Caki2 (cell line): ENCODE results near the gene TMEM236. TPM values are rescaled to one million over a fixed set of nuclear protein-coding genes. Genes with fewer than 3 reads are reported as not detected.
A peak's percentile ranks its signal among the peaks of the same experiment; 100 is the strongest.
"Not testable (repeated sequence)": the region's sequence is repeated elsewhere in the genome, so short reads cannot be mapped to it uniquely, and the experiment has no call there.

Experiments
- DNase-seq: peaks from one replicate; pipeline ENCODE4 v3.0.0-alpha.2; 2015; ENCODE audit warnings: low read depth
- in situ Hi-C: cut with HindIII; loops from 2 replicates; pipeline ENCODE4 v1.10.0; 2016; ENCODE audit warnings: low sequenced_read_pairs, low pct_unique_long_range_greater_than_20kb, mixed read lengths
- total RNA-seq: library from RNA; depleted of rRNA; stranded (reverse); fragments of >200 nt; shearing (Covaris generic); gene quantifications from 2 replicates; pipeline ENCODE4 v1.2.3, GENCODE V29; 2014; ENCODE audit warnings: low replicate concordance; rRNA removed

Gene TMEM236, protein sequence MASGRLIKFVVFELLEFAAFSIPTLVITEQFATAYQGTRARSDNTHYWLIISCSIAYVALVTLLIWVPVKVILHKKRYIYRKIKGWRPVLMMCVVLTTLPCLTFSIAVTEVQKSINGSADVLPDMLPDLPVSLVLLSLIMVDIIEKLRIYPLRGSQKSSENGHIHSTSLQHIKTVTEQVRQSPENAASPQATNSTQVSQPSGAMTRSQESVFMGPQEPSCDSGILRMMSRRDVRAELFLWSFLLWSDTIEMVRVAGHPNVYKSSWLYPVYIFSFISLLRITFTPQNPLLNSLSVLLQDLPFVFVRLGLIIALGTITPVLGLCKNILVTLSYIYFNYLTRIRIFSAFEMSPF
- total RNA-seq = 0.14 TPM in 1 of 2 replicates, not detected in the other

DNA sequence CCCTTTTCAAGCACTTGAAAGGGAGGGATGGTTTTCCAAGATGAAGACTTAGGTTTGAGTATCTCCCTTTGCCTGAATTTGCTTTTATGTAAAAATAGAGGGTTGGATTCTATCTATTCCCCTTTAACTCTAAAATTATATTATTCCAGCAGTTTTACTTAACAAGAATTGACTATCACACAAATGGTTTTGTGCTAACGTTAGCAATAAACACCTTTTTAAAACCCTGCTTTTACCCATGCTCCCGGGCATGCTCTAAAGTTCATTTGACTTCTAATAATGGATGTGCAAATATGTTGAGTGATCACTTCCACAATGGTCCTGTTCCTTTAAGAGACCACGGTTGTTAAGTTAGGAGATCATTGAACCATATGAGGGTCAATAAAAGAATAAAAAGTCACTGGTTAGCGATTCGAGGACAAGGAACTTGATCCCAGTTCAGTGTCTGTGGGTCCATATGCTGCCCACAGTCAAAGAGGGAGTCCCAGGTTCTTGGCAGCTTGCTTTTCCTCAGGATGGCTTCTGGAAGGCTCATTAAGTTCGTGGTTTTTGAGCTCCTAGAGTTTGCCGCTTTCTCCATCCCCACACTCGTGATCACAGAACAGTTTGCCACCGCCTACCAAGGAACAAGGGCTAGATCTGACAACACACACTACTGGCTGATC is at the start of gene TMEM236:
TMEM236 (plus strand) TSS at position 421 of the 665 bp plus-strand sequence; CDS start at position 516, 95 bp downstream.
- in situ Hi-C loops = no loop called here
- DNase-seq = peak; percentile 18

DNA sequence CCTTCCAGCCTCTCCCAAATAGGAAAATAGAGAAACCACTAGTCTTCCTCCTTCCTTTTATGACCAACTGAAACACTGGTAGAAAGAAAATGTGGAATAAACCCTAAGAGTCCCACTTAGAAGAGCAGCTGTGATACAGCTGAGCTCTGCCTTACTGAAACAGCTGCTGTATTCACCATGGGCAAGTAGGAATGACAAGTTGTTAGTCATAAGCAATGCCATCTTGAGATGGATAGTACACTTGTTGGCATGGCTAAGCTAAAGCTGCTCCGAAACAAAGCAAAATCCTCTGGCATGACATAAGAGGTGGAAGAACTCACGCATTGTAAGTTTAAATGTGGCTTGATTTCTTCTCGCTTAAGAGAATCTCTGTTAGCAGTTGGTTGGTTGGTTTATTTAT is 48.3 kb upstream of the TMEM236 start:
- no peak for DNase-seq

DNA sequence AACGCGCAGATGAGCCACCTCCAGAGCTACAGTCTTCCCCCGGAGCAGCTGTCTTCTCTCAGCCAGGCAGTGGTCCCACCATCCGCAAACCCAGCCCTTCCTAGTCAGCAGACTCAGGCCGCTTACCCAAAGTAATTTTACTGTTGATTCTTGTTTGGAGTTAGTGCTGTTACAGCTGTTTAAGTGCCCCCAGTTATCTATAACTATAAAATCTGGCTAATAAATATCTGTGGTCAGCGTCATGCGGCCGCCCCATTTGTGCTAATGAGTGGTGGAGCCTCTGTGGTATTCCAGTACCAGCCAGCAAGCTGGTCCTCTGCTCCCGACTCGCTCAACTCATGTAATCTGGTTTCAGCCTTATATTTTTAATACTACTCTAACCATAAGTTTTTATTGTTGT is 43.2 kb upstream of the TMEM236 start:
- DNase-seq = no peak
- in situ Hi-C loops = no loop called here

More for the DNA sequence above, 48.3 kb upstream of the TMEM236 start:
- in situ Hi-C loops = no loop called here

DNA sequence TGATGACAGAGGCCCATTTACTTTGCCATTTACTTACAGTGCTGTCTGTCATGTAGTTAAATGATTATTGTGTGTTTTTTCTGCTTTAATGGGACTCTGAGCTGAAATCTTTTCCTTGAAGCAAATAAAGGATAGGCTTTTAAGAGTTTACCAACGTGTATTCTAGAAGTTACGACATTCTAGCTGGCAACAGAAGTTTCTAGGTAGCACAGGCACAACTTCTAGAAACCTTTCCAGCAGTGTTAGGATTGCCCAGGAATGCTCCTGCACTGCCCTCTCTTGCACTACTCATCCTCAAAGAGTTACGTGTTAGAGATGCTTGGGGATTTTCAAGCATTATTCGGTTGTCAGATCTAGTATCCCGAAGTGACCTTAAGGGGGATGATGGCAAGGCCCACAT is 42.5 kb upstream of the TMEM236 start:
- no peak for DNase-seq
- in situ Hi-C loops = no loop called here

DNA sequence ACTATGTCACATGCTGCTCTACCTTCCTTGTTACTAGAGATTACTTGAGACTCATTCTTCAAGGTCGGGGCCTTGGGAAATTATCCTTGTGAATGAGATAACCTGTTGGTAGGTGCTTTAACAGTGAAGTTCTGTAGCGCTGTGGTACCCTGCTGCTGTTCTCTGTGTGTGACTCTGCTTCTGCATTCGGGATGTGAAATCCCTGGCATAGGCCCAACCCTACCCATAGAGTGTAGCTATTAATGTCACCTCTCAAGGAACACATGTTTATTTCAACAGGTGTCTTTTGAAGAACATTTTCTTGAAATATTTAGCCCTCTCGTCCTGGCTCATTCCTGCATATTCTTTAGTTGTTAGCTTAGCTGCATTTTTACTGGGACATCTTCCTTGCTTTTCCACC is 41.8 kb upstream of the TMEM236 start:
- in situ Hi-C loops = no loop called here
- no peak for DNase-seq

DNA sequence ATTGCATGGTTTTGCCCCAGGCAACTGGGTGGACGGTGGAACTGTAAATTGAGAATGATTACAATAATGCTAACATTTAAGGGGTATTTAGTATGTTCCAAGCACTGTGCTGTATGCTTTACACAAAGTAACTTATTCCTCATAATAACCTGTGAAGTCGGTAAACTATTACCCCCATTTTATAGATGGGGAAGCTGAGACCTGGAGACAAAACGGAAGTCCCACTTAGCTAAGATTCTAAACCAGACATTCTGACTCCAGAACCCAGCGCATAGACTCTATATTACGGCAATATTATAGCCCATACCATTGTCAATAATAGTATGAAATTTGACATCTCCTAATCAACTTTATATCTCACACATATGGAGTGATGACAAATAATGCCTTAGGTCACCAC is 39.9 kb upstream of the TMEM236 start:
- in situ Hi-C loops = no loop called here
- no peak for DNase-seq

DNA sequence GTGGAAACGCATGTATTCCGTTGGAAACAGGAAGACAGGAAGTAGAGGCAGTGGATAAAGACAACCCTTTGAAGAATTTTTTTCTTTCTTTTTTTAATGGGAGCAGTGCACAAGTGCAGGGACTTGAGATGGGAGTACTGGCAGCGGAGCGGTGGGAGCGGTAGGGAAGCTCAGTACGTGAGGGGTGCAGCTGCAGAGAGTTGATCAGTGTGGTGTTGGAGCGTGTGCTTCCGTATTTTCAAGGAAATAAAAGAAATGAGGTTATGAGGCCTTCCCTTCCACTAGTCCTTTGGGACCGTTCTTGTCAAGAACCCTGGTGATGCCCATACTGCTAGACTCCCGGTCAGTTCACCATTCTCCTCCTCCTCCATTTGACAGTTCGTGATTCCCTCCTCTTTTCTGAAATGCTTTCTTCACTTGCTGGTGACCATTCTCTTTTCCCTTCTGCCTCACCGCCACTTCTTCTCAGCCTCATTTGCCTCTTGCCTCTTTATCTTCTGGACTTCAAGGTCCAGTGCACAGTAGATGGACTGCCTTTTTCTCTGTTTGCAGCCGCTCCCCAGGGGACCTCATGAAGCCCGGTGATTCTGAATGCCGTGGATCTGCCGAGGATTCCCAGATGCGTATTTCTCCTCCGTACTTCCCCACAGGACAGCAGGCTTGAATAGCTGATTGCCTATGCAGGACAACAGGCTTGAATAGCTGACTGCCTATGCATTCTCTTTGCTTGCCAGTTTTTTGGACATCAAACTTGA is 39.1 kb upstream of the TMEM236 start:
- in situ Hi-C loops = no loop called here
- peak; percentile 25 for DNase-seq

DNA sequence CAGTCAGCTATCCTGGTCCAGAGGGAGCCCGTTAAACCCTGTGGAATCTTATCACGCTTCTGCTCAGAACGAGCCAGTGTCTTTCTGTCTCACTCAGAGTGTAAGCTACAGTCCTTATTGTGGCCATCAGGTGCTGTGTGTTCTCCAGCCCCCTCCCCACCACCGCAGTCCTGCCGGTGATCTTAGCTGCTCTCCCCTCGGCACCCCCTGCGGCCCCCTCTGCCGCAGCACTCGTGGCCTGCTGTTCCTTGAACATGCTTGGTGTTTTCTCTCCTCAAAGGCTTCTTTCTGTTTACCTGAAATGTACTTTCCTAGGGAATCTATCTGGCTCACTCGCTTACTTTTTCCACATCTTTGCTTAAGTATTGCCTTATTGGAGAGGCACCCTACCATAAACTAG is 38.2 kb upstream of the TMEM236 start:
- no peak for DNase-seq
- in situ Hi-C loops = no loop called here

DNA sequence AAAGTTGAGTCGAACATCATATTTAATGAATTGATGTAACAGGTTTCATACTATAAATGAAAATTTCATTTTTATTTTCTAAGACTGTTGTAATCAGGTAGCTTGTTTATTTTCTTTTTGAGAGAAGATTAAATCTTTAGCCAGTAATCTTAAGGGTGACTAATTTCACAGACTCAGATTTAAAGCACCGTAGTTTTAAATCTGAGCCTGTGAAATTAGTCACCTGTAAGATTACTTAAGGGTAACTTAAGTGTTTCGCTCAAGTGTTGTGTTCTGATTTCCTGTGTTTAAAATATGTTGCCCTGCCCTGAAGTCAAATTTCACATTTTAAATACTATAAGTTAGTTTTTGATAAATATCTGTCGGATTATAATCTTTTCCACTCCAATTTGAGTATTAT is 35.8 kb upstream of the TMEM236 start:
- DNase-seq = no peak
- in situ Hi-C loops = no loop called here

DNA sequence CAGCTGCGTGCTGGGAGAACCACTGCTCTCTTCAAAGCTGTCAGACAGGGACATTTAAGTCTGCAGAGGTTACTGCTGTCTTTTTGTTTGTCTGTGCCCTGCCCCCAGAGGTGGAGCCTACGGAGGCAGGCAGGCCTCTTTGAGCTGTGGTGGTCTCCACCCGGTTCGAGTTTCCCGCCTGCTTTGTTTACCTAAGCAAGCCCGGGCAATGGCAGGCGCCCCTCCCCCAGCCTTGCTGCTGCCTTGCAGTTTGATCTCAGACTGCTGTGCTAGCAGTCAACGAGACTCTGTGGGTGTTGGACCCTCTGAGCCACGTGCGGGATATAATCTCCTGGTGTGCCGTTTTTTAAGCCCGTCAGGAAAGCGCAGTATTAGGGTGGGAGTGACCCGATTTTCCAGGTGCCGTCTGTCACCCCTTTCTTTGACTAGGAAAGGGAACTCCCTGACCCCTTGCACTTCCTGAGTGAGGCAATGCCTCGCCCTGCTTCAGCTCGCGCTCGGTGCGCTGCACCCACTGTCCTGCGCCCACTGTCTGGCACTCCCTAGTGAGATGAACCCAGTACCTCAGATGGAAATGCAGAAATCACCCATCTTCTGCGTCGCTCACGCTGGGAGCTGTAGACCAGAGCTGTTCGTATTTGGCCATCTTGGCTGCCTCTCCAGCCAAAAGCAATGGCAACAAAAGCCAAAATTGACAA is 29.5 kb upstream of the TMEM236 start:
- DNase-seq, in situ Hi-C loops: not testable (repeated sequence)

DNA sequence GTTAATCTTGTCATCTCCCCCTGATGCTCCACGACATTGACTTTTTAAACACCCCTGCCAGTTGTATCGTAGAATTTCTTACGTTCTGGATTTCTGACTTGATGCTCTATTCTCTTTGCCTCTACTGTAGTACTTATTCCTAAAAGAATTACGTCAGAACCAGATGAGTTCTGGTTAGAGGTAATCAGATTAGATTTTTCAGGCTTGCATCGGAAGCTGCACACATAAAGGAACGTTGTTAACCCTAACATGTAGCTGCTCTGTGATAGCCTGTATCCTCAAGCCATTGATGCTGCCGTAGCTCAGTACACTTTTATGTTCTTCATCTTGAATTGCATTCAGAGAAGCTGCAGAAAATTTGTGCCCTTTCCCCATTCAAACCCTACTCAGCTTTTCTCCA is 26.3 kb upstream of the TMEM236 start:
- in situ Hi-C loops = no loop called here
- no peak for DNase-seq

DNA sequence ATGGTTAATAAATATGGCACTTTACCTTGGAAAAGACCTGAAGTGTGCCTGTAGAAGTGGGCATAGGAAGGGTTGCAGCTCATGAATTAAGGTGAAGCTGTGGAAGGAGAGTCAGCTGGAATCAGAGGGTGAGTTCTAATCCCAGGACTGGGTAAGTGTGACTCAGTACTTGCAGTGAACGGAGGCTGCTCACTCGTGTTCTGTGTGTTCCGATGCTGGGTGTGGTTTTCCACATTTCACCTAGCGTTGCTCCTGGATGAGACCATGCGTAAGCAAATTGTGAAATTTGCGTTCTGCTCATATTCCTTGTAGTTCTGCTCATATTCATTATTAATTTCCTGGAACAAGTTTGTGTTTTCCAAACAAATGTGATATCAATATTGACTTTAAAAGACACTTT is 22.4 kb upstream of the TMEM236 start:
- in situ Hi-C loops = no loop called here
- DNase-seq = no peak

DNA sequence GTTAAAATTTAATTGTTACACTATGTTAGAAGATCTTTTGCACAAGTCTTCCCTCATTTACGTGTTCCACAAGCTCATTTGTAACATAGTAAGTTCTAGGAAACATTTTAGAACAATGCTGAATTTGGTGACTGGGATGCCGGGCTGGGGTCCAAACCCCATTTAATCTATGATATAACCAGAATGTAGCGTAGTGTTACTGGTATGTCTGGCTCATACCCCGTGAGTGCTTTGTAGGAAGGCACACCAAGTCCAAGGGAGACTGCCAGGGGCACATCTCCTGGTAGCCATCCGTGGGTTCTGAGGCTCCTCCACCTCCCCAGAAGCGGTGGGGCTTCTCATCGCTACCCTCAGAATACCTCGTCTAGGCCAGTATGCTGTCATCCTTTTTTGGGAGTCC is 21.3 kb upstream of the TMEM236 start:
- DNase-seq = no peak
- in situ Hi-C loops = no loop called here

DNA sequence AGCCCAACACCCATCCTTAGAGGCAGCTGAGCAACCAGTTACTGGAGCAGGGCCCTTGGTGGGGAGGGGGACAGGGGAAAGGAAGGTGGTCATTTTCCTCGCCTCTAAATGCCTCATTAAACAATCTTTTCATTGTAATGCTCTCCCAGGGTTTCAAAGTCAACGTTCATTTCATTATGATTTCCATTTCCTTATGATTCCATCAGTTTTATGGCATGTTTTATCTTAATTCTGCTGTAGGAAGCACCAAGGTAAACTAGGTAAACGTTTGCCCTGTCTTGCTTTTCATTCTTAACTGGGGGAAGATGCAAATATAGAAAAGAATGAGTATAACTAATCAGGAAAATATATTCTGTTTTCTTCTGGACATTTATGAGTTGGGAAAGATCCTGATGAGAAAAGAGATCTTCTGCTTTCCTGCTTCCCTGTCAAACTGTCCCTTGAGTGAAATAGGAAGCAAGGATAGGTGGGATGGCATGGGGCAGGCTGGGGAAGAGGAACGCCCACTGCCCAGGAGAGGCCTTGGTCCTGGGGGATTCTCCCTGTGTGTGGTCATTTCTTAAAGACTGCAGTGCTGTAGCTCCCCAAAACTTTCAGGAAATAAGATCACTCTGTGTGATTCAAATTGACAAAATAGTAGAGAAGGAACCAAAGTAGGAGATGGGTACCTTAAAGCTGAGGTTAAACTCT is 20.5 kb upstream of the TMEM236 start:
- DNase-seq = no peak
- in situ Hi-C loops = no loop called here

DNA sequence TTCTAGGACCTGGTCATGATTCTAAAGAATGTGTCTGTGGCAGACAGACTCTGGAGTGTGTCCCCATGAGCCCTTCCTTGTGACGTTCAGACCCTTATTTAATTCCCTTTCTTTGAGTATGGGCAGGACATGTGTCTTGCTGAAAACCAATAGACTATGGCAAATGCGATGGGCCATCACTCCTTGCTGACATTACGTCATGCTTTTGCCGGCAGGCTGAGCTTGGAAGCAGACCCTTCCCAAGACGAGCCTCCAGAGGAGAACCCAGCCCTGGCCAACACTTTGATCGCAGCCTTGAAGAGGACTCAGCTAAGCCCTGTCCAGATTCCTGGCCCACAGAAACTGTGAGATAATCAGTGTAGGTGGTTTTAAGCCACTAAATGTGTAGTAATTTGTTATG is 18.4 kb upstream of the TMEM236 start:
- DNase-seq = no peak
- in situ Hi-C loops = no loop called here

DNA sequence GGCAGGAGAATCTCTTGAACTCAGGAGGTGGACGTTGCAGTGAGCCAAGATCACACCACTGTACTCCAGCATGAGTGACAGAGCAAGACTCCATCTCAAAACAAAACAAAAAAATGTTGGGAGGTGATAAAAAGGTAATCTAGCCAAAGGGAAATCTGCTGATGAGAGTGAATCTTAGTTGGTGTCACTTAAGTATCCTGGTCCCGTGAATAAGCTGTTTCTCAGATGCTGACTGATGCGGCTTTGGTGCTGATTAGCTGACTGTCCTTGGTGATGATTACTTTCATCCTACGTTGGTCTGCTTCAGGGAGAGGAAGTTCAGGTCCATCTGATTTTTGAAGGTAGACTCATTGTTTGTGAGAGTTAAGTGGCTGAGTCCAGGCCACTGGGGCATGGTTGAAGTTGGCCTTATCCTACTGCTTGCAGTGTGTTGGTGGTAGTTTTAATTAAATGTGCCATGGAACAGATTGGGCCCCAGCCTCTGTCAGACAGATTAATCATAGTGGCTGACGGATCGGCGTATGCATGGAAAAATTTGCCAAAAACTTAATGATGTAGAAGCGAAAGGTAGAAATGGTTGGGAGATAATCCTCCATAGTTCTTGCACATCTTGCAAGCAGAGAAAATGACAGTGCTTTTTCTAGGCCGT is 17.4 kb upstream of the TMEM236 start:
- DNase-seq = no peak
- in situ Hi-C loops = no loop called here

DNA sequence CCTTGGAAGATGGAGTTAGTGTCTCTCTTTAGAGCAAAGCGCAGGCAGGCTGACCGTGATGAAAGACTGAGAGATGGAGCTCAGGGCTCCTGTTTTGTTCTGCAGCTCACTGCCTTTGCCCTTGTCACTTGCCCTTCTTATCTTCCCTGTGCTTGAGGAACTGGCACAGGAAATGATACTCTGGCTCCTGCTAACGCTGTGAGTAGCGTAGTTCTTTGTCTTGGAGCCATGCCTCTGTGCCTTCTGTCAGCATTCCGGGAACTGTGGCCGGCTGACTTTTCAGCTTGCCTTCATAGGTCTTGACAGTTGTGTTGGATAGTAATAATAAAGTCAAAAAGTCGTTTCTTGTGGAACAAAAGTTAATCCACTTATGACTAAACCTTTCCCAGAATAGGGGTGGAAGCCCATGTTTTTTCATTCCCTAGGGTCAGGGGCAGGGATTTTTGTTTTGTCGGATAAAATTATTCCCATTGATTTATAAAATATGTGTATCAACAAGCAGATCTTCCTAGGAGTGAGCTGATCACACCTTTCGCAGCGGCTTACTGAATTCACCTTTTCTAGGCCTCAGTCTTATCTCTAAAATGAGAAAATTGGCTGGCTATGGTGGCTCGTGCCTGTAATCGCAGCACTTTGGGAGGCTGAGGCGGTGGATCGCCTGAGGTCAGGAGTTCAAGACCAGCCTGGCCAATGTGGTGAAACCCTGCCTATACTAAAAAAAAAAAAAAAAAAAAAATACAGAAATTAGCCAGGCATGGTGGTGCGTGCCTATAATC is 16.6 kb upstream of the TMEM236 start:
- no peak for DNase-seq
- in situ Hi-C loops = no loop called here
